ENCODE results near the gene KCNK7.

DNA sequence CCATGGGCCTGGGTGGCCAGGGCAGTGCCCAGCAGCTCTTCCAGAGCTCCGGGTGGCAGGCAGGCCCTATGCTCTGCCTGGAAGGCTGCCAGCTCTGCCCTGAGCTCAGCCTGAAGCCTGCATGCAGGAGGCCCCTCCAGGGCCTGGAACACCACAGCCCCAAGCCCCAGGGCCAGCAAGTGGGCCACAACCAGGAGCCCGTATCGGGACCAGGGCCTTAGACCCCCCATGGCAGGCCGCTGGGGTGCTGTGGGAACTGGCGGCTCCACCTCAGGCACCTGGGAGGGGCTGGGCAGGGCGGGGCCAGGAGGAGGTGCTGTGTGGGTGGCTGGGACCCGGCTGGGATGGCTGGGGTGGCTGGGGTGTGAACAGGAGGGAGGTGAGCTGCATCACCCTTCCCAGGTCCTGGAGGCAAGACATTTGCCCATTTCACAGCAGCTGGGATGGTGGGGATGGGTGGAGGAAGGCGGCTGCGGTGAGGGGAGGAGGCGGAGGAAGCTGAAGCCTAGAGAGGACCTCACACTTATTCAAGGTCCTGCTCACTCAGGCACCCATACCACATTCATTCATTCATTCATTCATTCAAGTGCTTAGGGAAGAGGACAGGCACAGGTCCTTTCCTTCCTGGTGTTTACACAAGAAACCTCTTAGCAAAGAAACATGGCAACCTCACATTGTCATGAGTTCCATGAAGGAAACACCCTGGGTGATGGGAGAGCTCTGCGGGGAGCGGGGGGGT lies at the start of gene KCNK7:
- no peak for TF ChIP-seq EP300 (IDR thresholded peaks at IDR 0.05)
- TF ChIP-seq CTCF (IDR thresholded peaks at IDR 0.05): no peak
